Coronary artery (tissue), 2 donors: ENCODE results near the gene SLC22A23.

Source experiments
- DNase-seq: peaks from one replicate; pipeline ENCODE4 v3.0.0-alpha.2; 2017; ENCODE audit warnings: low spot score
- H3K27ac ChIP-seq, 2 donors: fragments of 200-600 bp; sonication (generic); one replicate each; pipeline ENCODE4 v1.5.1; 2016 to 2019
- H3K4me3 ChIP-seq: fragments of 200-600 bp; sonication (generic); 2 replicates; pipeline ENCODE4 v1.5.1; 2016; ENCODE audit warnings: mild to moderate bottlenecking, moderate library complexity
- TF ChIP-seq, protein P1 (sequence below): fragments of 200-600 bp; sonication (generic); IDR thresholded peaks from one replicate; pipeline ENCODE4 v1.5.1; 2019; ENCODE audit warnings: antibody characterized with exemption

The SLC22A23 gene

DNA sequence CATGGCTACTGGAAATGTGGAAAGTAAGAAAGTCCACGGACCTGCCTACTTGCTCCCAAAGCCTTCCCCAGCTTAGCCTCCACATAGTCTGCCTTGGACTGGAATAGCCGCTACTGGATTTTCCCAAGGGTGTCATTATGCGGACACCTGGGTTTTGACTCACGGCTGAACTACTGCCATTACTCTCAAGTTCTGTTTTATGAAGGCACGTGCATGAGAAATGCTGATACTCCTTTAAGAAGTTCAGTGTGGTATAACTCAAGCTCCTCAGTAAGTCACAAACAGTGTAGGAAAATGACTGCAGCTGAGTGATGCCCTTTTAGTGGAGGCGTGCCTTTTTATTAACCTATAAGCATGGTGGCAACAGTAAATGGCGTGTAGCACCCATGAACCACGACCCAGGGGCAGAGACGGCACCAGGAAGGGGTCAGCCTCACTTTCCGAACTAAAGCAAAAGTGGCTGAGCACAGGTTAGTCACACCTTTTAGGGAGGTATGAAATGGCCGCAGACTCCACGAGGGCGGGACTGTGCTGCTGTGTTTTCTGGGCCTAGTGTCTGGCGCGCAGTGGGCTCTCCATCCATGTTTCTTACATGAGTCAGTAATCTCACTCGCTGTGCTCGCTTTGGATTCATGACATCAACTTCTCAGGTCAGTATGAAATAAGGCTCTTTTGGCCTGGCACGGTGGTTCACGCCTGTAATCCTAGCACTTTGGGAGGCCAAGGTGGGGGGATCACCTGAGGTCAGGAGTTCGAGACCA lies 174.2 kb downstream of the SLC22A23 start:
- Histone ChIP-seq H3K4me3 (no peak overlapping the region), H3K27ac (peak overlapping the region in 1 of 2 donors; percentile 80)
- no peak for DNase-seq
- TF ChIP-seq, protein P1, sequence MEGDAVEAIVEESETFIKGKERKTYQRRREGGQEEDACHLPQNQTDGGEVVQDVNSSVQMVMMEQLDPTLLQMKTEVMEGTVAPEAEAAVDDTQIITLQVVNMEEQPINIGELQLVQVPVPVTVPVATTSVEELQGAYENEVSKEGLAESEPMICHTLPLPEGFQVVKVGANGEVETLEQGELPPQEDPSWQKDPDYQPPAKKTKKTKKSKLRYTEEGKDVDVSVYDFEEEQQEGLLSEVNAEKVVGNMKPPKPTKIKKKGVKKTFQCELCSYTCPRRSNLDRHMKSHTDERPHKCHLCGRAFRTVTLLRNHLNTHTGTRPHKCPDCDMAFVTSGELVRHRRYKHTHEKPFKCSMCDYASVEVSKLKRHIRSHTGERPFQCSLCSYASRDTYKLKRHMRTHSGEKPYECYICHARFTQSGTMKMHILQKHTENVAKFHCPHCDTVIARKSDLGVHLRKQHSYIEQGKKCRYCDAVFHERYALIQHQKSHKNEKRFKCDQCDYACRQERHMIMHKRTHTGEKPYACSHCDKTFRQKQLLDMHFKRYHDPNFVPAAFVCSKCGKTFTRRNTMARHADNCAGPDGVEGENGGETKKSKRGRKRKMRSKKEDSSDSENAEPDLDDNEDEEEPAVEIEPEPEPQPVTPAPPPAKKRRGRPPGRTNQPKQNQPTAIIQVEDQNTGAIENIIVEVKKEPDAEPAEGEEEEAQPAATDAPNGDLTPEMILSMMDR, result no peak

DNA sequence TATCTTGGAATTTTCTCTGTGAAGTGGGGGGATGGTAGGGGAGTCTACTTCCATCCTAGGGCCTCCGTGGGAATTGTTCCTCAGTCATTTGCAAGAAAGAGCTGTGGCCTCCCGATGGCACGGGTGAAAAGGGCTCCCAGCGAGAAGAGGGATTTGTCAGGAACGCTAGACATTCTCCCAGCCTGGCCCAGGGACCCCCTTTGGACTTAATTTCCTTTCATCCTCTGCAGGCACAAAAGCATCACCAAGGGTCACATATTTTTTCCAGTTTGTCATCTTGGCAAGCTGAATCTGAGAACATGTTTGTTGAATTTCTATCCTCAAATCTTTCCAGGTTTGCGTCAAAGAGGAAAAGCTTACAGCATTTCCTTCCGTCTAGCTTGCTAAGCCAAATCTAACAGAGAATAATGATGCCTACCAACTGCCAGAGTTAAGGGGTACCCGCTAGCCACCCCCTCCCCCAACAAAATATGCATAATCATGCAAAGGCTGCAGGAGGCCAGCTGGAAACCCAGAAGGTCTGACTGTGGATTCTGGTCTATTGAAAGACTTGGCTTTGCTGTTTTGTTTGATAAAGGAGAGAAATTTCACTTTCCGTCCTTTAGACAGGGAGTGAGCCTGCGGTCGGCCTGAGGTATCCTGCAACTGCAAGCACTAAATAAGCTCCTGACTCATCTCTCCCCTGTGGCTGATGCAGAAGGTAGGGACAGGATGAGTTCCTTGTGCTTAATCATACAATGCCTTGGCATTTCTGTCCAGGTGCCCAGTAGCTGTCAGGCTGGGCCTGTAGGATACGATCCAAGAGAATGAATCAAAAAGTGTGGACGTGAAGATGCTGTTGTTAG lies 175.0 kb downstream of the SLC22A23 start:
- H3K27ac ChIP-seq, result peak overlapping the region in 1 of 2 donors; percentile 80
- no peak for DNase-seq
- H3K4me3 ChIP-seq, result no peak overlapping the region
- TF ChIP-seq, protein P1, result no peak

DNA sequence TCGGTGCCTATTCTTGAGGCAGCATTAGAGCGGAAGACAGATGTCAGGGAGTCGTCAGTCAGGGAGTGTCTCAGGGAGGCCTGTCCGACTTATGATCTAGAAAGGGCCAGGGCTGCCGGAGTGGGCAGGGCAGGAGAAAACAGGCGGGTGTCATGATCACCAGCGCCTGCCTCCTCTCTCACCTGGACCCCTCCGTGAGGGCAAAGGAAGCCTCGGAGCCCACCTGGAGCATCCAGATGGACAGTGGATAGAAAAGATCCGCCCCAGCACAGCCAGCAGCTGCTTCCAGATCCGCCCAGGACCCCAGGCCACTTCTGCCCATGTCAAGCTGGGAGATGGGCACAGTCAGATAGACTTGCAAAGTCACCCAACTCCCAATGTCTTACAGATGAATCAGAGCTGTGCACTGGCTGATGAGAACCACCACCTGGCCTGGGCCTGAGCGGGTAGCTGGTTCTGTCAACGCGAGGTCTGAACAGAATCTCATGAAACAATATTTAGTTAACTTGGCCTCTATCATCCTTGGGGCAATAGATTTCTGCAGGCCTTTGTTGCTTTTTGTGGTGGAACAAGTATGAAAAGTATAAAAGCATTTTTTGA lies 175.9 kb downstream of the SLC22A23 start:
- TF ChIP-seq, protein P1, result no peak
- Histone ChIP-seq H3K4me3 (no peak overlapping the region), H3K27ac (peak overlapping the region in 1 of 2 donors; percentile 80)
- DNase-seq, result no peak

DNA sequence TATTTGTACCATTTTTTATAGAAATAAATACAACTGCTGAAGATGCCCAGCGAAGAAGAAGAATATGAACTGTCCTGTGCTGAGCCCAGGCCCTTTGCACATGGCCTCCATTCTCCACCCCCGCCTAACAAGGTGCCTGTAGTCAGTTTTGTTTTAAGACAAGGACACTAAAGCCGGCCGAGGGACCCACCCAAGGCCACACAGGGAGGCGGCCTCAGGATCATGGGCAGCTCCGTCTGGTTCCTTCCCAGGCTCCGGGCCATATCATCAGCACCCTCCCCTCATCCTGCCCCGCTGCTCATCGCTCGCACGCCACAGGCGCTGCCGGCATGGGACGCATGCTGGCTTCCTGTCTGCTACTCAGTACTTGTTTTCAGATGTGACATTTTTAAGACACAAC lies 176.8 kb downstream of the SLC22A23 start:
- no peak overlapping the region for H3K27ac ChIP-seq
- TF ChIP-seq, protein P1, result no peak
- no peak overlapping the region for H3K4me3 ChIP-seq
- no peak for DNase-seq

DNA sequence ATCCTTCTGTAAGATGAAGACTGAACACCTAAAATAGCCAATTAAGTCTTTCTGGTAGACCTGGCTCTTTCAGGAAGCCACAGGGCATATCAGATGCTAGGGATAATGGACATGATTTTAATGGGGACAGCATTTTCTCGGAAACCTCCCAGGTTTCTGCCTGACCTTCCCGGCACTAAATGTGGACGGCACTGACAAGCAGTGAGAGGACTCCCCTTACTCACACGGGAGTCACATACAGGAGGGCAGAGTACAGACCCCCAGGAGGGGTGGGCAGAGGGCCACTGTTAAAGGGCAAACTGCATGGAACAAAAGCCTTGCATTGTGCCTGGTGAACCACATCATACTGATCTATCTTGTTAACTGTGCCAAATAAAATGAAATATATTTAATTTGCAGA lies 178.2 kb downstream of the SLC22A23 start:
- no peak for DNase-seq
- TF ChIP-seq, protein P1, result no peak
- Histone ChIP-seq H3K27ac (no peak overlapping the region), H3K4me3 (no peak overlapping the region)

DNA sequence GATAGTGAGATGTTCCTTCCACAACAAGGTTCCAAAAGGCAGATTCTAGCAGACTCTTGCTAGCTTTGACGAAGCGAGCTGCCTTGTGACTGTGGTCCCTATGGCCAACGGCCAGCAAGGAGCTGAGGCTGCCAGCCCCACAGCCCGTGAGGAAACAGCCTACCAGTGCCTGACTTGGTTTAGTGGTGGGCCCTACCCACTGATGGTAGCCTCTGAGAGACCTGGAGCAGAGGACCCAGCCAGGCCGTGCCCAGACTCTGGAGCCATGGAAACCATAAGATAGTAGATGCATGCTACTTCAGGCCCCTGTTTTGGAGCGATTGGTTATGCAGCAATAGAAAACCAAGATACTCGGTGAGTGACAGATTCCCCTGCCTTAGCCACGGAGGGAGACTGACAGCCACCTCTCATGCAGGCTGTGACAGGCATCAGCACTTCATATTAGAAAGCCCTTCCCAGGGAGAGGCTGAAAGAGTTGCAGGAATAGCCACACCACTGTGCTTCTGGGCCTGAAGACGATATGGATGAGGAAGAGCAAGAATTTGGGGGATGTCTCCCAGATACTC lies 178.9 kb downstream of the SLC22A23 start:
- no peak for DNase-seq
- Histone ChIP-seq H3K4me3 (no peak overlapping the region), H3K27ac (no peak overlapping the region)
- TF ChIP-seq, protein P1, result no peak
